D721Med (cell line): ENCODE data around the gene EPC1.
"Not testable (repeated sequence)": the region's sequence is repeated elsewhere in the genome, so short reads cannot be mapped to it uniquely, and the experiment has no call there.

Experiments used
- DNase-seq: peaks from one replicate; pipeline ENCODE4 v3.0.0; 2011; ENCODE audit warnings: low spot score; ENCODE audit not compliant: insufficient read length
- FAIRE-seq: peaks from 2 replicates; lab custom pipeline; 2011; peaks lifted over from hg19 to GRCh38; lab: Jason Lieb, UNC
- TF ChIP-seq, protein P1 (sequence below): IDR thresholded peaks from 2 replicates; pipeline ENCODE4 v1.5.1; 2012; ENCODE audit warnings: mild to moderate bottlenecking, control low read depth; ENCODE audit not compliant: insufficient read depth; ENCODE audit errors: missing control alignments

The EPC1 gene

DNA sequence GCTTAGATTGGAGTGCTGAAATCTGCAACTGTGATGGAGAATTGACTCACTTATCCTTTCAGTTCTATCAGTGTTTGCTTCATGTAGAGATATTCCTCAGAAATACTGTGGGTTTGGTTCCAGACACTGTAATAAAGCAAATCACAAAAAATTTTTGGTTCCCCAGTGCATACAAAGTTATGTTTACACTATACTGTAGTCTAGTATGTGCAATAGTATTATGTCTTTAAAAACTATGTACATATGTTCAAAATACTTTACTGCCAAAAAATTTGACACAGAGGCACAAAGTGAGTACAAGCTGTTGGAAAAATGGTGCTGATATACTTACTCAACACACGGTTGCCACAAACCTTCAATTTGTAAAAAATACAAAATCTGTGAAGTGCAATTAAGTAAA, 112.5 kb downstream of the EPC1 start:
- FAIRE-seq (no peak), DNase-seq (no peak)
- TF ChIP-seq, protein P1, sequence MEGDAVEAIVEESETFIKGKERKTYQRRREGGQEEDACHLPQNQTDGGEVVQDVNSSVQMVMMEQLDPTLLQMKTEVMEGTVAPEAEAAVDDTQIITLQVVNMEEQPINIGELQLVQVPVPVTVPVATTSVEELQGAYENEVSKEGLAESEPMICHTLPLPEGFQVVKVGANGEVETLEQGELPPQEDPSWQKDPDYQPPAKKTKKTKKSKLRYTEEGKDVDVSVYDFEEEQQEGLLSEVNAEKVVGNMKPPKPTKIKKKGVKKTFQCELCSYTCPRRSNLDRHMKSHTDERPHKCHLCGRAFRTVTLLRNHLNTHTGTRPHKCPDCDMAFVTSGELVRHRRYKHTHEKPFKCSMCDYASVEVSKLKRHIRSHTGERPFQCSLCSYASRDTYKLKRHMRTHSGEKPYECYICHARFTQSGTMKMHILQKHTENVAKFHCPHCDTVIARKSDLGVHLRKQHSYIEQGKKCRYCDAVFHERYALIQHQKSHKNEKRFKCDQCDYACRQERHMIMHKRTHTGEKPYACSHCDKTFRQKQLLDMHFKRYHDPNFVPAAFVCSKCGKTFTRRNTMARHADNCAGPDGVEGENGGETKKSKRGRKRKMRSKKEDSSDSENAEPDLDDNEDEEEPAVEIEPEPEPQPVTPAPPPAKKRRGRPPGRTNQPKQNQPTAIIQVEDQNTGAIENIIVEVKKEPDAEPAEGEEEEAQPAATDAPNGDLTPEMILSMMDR = no peak

DNA sequence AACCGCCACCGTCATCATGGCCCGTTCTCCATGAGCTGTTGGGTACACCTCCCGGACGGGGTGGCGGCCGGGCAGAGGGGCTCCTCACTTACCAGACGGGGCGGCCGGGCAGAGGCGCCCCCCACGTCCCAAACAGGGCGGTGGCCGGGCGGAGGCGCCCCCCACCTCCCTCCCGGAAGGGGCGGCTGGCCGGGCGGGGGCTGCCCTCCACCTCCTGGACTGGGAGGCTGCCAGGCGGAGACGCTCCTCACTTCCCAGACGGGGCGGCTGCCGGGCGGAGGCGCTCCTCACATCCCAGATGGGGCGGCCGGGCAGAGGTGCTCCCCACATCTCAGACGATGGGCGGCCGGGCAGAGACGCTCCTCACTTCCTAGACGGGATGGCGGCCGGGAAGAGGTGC, 113.6 kb downstream of the EPC1 start:
- not testable (repeated sequence) for DNase-seq, FAIRE-seq

DNA sequence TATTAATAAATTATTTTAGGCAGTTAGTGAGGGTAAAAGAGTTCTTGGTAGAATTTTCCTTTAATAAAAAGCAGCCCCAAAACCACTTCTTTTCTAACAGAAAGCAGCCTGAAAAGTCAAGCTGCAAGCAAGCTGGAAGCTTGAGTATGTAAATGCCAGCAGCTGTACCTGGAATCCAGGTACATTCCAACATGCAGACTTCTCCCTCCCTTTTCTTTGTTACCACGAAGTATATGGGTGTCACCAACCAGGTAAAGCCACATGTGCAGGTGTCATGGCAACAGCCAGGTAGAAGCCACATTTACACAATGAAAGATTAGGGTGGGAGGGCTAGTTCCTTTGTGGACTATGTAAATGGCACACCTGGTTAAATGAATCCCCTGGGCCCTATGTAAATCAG, 114.6 kb downstream of the EPC1 start:
- FAIRE-seq (no peak), DNase-seq (no peak)
- TF ChIP-seq, protein P1 = no peak

DNA sequence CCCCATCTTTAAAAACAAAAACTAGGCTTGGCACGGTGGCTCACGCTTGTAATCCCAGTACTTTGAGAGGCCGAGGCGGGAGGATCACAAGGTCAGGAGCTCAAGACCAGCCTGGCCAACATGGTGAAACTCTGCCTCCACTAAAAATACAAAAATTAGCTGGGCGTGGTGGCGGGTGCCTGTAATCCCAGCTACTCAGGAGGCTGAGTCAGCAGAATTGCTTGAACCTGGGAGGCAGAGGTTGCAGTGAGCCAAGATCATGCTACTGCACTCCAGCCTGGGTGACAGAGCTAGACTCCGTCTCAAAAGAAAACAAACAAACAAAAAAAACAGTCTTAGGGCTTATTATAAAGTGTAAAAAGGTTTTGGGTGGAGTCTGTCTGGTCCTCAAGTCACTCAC, 117.2 kb downstream of the EPC1 start:
- not testable (repeated sequence) for DNase-seq, FAIRE-seq

DNA sequence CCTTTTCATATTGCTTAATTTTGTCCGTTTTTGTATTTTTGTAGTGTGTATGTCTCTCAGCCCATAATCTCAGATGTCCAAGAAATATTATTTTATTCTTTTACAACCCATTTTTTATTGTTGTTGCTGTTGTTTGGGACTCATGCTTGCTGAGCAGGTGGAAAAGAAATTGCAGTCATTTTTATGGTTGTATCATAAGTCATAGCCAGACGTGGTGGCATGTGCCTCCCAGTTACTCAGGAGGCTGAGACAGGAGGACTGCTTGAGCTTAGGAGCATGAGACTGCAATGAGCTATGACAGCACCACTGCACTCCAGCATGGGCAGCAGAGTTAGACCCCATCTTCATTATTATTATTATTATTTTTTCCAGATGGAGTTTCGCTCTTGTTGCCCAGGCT, 117.8 kb downstream of the EPC1 start:
- FAIRE-seq (no peak), DNase-seq (no peak)
- TF ChIP-seq, protein P1 = no peak

GRCh38 chr10:32227802-32228201, 119.2 kb downstream of the EPC1 start:
- DNase-seq (no peak), FAIRE-seq (no peak)
- TF ChIP-seq, protein P1 = no peak

DNA sequence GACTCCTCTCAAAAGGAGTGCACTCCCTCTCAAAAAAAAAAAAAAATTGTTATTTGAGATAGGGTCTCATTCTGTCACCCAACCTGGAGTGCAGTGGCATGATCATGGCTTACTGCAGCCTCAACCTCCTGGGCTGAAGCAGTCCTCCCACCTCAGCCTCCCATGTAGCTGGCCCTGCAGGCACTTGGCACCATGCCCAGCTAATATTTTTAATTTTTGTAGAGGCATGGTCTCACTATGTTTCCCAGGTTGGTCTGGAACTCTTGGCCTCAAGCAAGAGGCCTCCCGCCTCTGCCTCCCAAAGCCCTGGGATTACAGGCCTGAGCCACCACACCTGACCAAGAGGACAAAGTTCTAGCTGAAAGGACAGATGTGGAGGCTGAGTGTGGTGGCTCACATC, 120.3 kb downstream of the EPC1 start:
- no peak for DNase-seq
- FAIRE-seq = no peak
- TF ChIP-seq, protein P1 = no peak

DNA sequence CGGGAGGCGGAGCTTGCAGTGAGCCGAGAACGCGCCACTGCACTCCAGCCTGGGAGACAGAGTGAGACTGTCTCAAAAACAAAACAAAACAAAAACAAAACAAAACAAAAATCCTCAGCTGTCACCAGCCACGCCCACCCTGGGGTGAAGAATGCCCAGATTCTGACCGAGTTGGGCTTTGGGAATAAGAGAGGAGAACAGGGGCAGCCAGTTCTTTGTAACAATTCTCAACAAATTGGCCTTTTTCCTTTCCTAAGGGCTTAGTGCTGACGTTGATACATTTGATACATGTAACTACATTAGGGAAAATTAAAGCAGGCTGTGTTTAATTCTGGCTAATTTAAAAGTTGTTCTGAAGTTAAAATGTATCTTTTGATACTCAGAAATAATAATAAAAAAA, 121.0 kb downstream of the EPC1 start:
- DNase-seq (no peak), FAIRE-seq (no peak)
- TF ChIP-seq, protein P1 = no peak

DNA sequence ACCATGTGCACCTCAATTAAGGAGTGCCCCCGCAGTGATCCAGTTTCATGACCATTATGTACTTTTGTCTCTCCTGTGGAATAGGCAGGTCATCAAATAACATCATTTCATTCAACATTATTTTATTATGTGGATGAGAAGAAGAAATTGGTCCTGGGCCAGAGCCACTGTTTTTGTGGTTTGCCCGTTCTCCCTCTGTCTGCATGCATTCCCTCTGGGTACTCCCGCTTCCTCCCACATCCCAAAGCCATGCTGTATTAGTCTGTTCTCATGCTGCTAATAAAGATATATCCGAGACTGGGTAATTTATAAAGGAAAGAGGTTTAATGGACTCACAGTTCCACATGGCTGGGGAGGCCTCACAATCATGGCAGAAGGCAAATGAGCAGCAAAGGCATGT, 124.6 kb downstream of the EPC1 start:
- not testable (repeated sequence) for FAIRE-seq

GRCh38 chr10:32219156-32219555, 127.8 kb downstream of the EPC1 start:
- not testable (repeated sequence) for DNase-seq, FAIRE-seq

More for the DNA sequence above, 124.6 kb downstream of the EPC1 start:
- not testable (repeated sequence) for DNase-seq

DNA sequence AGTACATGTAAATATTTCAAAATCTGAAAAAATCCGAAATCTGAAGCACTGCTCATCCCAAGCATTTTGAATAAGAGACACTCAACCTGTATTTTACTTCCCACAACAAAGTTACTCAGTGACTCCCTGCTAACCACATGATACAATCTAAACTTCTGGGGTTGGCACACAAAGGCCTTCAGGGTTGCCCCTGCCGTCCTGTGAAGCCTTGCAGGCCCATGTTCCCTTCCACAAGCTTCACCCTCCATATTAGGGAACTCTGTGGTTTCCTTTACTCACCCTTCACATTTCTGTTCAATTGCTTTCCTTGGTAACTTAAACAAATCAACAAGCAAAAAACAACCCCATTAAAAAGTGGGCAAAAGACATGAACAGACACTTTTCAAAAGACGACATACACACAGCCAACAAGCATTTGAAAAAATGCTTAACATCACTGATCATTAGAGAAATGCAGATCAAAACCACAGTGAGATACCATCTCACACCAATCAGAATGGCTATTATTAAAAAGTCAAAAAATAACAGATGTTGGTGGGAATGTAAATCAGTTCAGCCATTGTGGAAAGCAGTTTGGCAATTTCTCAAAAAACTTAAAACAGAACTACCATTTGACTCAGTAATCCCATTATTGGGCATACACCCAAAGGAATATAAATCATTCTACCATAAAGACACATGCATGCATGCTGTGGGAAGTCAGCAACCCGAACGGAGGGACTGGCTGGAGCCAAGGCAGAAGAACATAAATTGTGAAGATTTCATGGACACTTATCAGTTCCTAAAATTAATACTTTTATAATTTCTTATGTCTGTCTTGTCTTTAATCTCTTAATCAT, 128.5 kb downstream of the EPC1 start:
- not testable (repeated sequence) for DNase-seq, FAIRE-seq
